ENCODE results near the gene C12orf76.

DNA sequence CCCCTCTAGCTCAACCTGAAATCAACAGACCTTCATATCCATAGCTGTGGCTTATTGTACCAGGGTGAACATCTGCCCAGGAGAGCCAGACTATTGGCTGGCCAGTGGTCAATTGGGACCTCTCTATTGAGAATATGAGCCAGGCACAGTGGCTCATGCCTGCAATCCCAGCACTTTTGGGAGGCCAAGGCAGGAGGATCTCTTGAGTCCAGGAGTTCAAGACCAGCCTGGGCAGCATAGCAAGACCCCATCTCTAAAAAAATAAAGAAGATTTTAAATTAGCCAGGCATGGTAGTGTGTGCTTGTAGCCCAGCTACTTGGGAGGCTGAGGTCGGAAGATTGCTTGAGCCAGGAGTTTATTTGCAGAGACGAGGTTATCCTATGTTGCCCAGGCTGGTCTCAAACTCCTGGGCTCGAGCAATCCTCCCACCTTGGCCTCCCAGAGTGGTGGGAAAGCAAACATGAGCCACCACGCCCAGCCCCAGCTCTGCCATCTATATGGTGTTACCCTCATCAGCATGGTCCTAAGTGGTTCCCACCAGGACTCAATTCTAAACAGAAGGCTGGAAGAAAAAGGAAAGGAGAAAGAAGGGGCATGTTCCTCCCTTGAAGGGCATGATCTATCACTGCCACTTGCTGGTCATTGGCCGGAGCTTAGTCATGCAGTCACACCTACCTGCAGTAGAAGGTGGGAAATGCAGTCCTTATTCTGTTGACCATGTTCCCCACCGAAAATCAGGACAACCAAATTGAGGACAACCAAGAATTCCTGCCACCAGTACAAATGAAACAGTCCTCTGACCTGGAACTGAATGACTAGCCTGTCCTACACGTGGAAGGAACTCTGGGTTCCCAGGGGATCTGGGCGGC, 42.2 kb upstream of the C12orf76 start:
- TF ChIP-seq, protein P1, sequence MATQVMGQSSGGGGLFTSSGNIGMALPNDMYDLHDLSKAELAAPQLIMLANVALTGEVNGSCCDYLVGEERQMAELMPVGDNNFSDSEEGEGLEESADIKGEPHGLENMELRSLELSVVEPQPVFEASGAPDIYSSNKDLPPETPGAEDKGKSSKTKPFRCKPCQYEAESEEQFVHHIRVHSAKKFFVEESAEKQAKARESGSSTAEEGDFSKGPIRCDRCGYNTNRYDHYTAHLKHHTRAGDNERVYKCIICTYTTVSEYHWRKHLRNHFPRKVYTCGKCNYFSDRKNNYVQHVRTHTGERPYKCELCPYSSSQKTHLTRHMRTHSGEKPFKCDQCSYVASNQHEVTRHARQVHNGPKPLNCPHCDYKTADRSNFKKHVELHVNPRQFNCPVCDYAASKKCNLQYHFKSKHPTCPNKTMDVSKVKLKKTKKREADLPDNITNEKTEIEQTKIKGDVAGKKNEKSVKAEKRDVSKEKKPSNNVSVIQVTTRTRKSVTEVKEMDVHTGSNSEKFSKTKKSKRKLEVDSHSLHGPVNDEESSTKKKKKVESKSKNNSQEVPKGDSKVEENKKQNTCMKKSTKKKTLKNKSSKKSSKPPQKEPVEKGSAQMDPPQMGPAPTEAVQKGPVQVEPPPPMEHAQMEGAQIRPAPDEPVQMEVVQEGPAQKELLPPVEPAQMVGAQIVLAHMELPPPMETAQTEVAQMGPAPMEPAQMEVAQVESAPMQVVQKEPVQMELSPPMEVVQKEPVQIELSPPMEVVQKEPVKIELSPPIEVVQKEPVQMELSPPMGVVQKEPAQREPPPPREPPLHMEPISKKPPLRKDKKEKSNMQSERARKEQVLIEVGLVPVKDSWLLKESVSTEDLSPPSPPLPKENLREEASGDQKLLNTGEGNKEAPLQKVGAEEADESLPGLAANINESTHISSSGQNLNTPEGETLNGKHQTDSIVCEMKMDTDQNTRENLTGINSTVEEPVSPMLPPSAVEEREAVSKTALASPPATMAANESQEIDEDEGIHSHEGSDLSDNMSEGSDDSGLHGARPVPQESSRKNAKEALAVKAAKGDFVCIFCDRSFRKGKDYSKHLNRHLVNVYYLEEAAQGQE (IDR thresholded peaks at IDR 0.05; ENCODE audit: insufficient replicate concordance, low read depth), result no peak
- TF ChIP-seq, protein P2, sequence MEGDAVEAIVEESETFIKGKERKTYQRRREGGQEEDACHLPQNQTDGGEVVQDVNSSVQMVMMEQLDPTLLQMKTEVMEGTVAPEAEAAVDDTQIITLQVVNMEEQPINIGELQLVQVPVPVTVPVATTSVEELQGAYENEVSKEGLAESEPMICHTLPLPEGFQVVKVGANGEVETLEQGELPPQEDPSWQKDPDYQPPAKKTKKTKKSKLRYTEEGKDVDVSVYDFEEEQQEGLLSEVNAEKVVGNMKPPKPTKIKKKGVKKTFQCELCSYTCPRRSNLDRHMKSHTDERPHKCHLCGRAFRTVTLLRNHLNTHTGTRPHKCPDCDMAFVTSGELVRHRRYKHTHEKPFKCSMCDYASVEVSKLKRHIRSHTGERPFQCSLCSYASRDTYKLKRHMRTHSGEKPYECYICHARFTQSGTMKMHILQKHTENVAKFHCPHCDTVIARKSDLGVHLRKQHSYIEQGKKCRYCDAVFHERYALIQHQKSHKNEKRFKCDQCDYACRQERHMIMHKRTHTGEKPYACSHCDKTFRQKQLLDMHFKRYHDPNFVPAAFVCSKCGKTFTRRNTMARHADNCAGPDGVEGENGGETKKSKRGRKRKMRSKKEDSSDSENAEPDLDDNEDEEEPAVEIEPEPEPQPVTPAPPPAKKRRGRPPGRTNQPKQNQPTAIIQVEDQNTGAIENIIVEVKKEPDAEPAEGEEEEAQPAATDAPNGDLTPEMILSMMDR (IDR thresholded peaks at IDR 0.05; ENCODE audit: insufficient read depth, low read length), result no peak
- no peak for TF ChIP-seq GABPA (IDR thresholded peaks at IDR 0.05; ENCODE audit: low read depth)
- no peak for TF ChIP-seq SPI1 (IDR thresholded peaks at IDR 0.05; ENCODE audit: borderline replicate concordance, low read depth)
